Hepatocyte (in vitro differentiated cells): Measurements from ENCODE around the gene TOGARAM2. TPM values are rescaled to one million over a fixed set of nuclear protein-coding genes. Genes with fewer than 3 reads are reported as not detected.

Source experiments
- DNase-seq: peaks from one replicate; pipeline ENCODE4 v3.0.0-alpha.2; 2016; ENCODE audit warnings: low spot score
- H2AFZ ChIP-seq: fragments of 200-600 bp; sonication (generic); 2 replicates; pipeline ENCODE4 v1.6.0; 2016; ENCODE audit warnings: antibody characterized with exemption, mild to moderate bottlenecking
- H3K27ac ChIP-seq: fragments of 200-600 bp; sonication (generic); 2 replicates; pipeline ENCODE4 v1.5.1; 2016; ENCODE audit warnings: mild to moderate bottlenecking
- H3K27me3 ChIP-seq: fragments of 200-600 bp; sonication (generic); 2 replicates; pipeline ENCODE4 v1.6.1; 2016
- H3K36me3 ChIP-seq: fragments of 200-600 bp; sonication (generic); replicated peaks from 2 replicates; pipeline ENCODE4 v1.5.1; 2016; ENCODE audit warnings: low read depth; ENCODE audit not compliant: insufficient read depth
- H3K4me1 ChIP-seq: fragments of 200-600 bp; sonication (generic); 2 replicates; pipeline ENCODE4 v1.5.1; 2016; ENCODE audit warnings: mild to moderate bottlenecking, moderate library complexity; ENCODE audit not compliant: insufficient read depth
- H3K4me2 ChIP-seq: fragments of 200-600 bp; sonication (generic); 2 replicates; pipeline ENCODE4 v1.6.0; 2016
- H3K4me3 ChIP-seq: fragments of 200-600 bp; sonication (generic); 2 replicates; pipeline ENCODE4 v1.5.1; 2016; ENCODE audit warnings: mild to moderate bottlenecking
- H3K79me2 ChIP-seq: fragments of 200-600 bp; sonication (generic); 2 replicates; pipeline ENCODE4 v1.6.0; 2017; ENCODE audit warnings: mild to moderate bottlenecking
- H3K9me2 ChIP-seq: fragments of 200-600 bp; sonication (generic); replicated peaks from 2 replicates; pipeline ENCODE4 v1.6.0; 2017; ENCODE audit warnings: mild to moderate bottlenecking; ENCODE audit not compliant: insufficient read depth
- H3K9me3 ChIP-seq: fragments of 200-600 bp; sonication (generic); 2 replicates; pipeline ENCODE4 v1.5.1; 2016; ENCODE audit warnings: low read depth, mild to moderate bottlenecking
- H4K20me1 ChIP-seq: fragments of 200-600 bp; sonication (generic); 2 replicates; pipeline ENCODE4 v1.6.0; 2016; ENCODE audit warnings: mild to moderate bottlenecking; ENCODE audit not compliant: insufficient read depth, poor library complexity, severe bottlenecking
- CTCF ChIP-seq: fragments of 200-600 bp; sonication (generic); IDR thresholded peaks from 2 replicates; pipeline ENCODE4 v1.5.1; 2016; ENCODE audit warnings: antibody characterized with exemption, mild to moderate bottlenecking; ENCODE audit not compliant: poor library complexity
- EZH2 ChIP-seq: fragments of 200-600 bp; sonication (generic); IDR thresholded peaks from 2 replicates; pipeline ENCODE4 v1.6.1; 2016; ENCODE audit warnings: antibody characterized with exemption, mild to moderate bottlenecking, borderline replicate concordance
- EZH2phosphoT487 ChIP-seq: fragments of 200-600 bp; sonication (generic); IDR thresholded peaks from one replicate; pipeline ENCODE4 v1.6.1; 2018; ENCODE audit warnings: antibody characterized with exemption, mild to moderate bottlenecking, low read depth, moderate library complexity; ENCODE audit not compliant: unreplicated experiment, severe bottlenecking
- WGBS: methylation state at CpG from one replicate; pipeline ENCODE4 v1.1.6; 2016; ENCODE audit warnings: low lambda C conversion rate; ENCODE audit errors: missing lambda C conversion rate; 5-methylcytosine and 5-hydroxymethylcytosine counted together
- polyA plus RNA-seq: library from polyadenylated mRNA; unstranded; fragments of >200 nt; fragmentation: Nextera tagmentation; extraction: Ambion mirVana; gene quantifications from 2 replicates; pipeline ENCODE4 v1.2.1, GENCODE V29; 2016
- total RNA-seq: library from RNA; depleted of rRNA; stranded (reverse); fragments of >200 nt; gene quantifications from 2 replicates; pipeline ENCODE4 v1.2.3, GENCODE V29; 2014

The TOGARAM2 gene
- total and polyA plus RNA-seq, 2 experiments from 2014 or later: 0.47 to 1.3 TPM

- TF ChIP-seq EZH2phosphoT487 (no peak), EZH2 (no peak), CTCF (no peak)
- H4K20me1 ChIP-seq: no peaks in the 10 kb centered on the region
- H3K27ac ChIP-seq: no peak overlapping the region
- no peaks in the 10 kb centered on the region for H3K9me3 ChIP-seq
- WGBS: 94% methylated on average over 17 of the region's 17 CpGs
- no peak overlapping the region for H3K4me3 ChIP-seq
- no peaks in the 10 kb centered on the region for H3K36me3 ChIP-seq
- no peak overlapping the region for H2AFZ ChIP-seq
- DNase-seq: no peak
- H3K4me2 ChIP-seq: no peak overlapping the region
- H3K4me1 ChIP-seq: no peaks in the 10 kb centered on the region
- no peaks in the 10 kb centered on the region for H3K79me2 ChIP-seq
- H3K27me3 ChIP-seq: no peaks in the 10 kb centered on the region
- H3K9me2 ChIP-seq: no peaks in the 10 kb centered on the region
Observed at GRCh38 chr2:29035016-29035745, 54.1 kb downstream of the TOGARAM2 start.

- no peak overlapping the region for H3K27ac ChIP-seq
- no peak for DNase-seq
- no peaks in the 10 kb centered on the region for H3K4me1 ChIP-seq
- no peak for TF ChIP-seq EZH2phosphoT487
- no peak for TF ChIP-seq CTCF
- TF ChIP-seq EZH2: no peak
- H3K4me2 ChIP-seq: no peak overlapping the region
- H4K20me1 ChIP-seq: no peaks in the 10 kb centered on the region
- H3K36me3 ChIP-seq: no peaks in the 10 kb centered on the region
- H3K4me3 ChIP-seq: no peak overlapping the region
- no peak overlapping the region for H2AFZ ChIP-seq
- no peaks in the 10 kb centered on the region for H3K27me3 ChIP-seq
- WGBS: 61% methylated on average over 4 of the region's 4 CpGs
- no peaks in the 10 kb centered on the region for H3K9me3 ChIP-seq
- H3K9me2 ChIP-seq: no peaks in the 10 kb centered on the region
- H3K79me2 ChIP-seq: no peaks in the 10 kb centered on the region
Observed at GRCh38 chr2:29039718-29040480, 58.8 kb downstream of the TOGARAM2 start.

GRCh38 chr2:29040552-29040951, 59.5 kb downstream of the TOGARAM2 start:
- Histone ChIP-seq H3K27ac (no peak overlapping the region), H4K20me1 (no peaks in the 10 kb centered on the region), H3K9me3 (no peaks in the 10 kb centered on the region), H3K79me2 (no peaks in the 10 kb centered on the region), H3K27me3 (no peaks in the 10 kb centered on the region), H3K4me2 (no peak overlapping the region), H3K4me1 (no peaks in the 10 kb centered on the region), H3K36me3 (no peaks in the 10 kb centered on the region), H3K9me2 (no peaks in the 10 kb centered on the region), H2AFZ (no peak overlapping the region), H3K4me3 (no peak overlapping the region)
- no peak for TF ChIP-seq CTCF
- TF ChIP-seq EZH2phosphoT487: no peak
- TF ChIP-seq EZH2: no peak
- DNase-seq: no peak
- WGBS: 69% methylated on average over 6 of the region's 6 CpGs
